NCI-H2029 treated with DMSO at 0.1 percent for 48 hours (cell line): Measurements from ENCODE around the gene EFCC1.

Experiments
- DNase-seq: peaks from one replicate; lab custom pipeline; 2025; lab: John Stamatoyannopoulos, UW

Gene EFCC1

GRCh38 chr3:129014793-129015345 is 13.8 kb downstream of the EFCC1 start:
- DNase-seq, result no peak

- DNase-seq, result no peak
Observed at GRCh38 chr3:129015388-129016105, 14.4 kb downstream of the EFCC1 start.

DNA sequence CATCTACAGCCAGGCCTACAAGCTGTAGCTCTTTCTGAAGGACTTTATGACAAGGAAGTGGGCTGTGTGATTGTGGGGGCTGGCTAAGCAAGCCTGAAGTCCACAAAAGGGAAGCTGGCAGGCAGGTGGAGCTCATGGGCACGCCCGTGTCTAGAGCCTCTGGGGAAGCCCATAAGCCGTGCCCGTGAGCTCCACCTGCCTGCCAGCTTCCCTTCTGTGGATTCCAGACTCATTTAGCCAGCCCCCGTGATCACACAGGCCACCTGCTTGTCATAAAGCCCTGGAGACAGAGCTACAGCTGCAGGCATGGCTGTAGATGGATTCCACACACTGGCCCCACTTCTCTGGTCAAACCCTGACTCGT is 15.2 kb downstream of the EFCC1 start:
- peak; percentile 48 for DNase-seq

- DNase-seq, result no peak
Observed at GRCh38 chr3:129016720-129017483, 15.8 kb downstream of the EFCC1 start.

DNA sequence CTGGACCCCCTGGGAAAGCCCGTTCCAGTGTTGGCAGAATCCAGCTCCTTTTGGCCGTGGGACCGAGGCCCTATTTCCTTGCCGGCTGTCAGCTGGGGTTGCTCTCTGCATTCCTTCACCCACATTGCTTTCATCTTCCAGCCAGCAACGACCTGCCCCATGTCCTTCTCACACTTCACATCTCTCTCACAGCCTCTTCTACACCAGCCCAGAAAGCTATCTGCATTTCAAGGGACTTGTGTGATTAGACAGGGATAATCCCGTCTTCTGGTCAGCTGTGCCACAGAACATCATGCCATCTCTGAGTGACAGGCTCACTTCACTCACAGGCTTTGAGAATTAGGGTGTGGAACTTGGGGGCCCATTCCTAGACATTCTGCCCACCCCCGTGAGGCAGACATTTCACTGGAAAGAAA is 16.4 kb downstream of the EFCC1 start:
- no peak for DNase-seq

GRCh38 chr3:129018271-129018670 is 17.2 kb downstream of the EFCC1 start:
- DNase-seq, result no peak

DNA sequence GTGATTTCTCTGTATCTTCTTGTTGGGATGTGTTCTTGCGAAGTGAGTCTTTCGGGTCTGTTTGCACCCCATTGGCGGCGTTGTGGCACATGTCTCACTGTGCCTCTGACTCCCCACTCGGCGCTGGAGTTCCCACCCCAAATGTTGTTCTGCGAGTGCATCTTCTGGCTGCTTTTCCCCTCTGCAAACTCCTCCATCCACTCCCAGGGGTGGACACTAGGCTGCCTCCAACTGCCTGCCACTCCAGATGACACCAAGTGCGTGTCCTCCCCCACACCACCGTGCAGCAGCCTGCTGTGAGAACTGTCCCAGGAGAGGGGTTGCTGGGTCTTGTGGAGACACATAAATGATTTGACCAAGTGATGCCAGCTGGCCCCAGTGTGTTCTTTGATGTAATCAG is 17.6 kb downstream of the EFCC1 start:
- DNase-seq, result no peak

DNA sequence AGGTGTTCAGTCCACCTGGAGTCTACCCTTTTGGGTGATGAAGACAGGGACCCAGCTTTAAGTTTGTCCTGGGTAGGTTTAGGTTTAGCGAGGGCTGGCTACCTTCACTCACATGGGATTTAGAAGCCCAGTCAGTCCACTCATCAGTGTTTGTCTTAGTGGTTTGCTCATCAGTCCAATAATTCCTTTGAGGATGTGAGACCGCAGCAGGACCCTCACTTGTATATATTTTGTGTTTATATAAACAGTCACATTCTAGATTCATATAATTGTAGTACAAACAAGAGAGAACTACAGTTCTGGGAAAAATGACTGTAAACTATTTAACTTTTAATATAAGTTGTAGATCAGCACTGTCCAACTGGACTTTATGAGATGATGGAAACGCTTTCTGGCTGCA is 18.2 kb downstream of the EFCC1 start:
- DNase-seq, result no peak

DNA sequence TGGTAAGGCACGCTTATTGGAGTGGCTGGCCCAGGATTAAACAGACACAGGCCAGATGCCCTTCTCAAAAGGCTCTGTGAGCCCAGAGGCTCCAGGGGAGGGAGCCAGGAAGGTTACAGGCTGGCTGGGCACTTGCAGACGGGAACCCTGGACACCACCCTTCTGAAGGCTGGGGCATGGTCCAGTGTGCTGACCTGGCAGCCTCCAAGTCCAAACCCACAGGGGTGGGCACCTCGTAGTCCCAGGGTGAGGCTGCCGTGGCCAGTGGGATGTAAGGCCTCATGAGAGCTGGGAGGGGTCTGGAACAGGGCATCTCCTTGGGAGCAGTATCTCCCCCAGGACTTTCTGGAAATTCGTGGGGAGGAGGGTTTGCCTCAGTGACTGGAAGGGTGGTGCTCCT is 19.6 kb downstream of the EFCC1 start:
- no peak for DNase-seq

- DNase-seq, result no peak
Observed at GRCh38 chr3:129021140-129021551, 20.0 kb downstream of the EFCC1 start.

- no peak for DNase-seq
Observed at GRCh38 chr3:129022114-129023007, 21.3 kb downstream of the EFCC1 start.

DNA sequence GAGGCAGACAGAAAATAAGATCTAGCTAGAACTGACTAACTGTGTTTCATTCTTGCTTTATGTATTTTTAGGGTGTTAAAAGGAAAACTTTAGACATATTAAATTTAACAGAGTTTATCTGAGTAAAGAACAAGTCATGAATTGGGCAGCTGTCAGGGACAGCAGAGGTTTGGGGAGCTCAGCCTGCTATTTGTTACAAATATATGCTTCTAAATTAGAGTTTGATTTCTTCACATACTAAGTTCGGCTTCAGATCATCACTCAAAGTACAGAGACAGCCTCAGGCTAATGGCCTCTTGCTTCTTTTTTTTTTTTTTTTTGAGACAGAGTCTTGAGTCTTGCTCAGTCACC is 21.9 kb downstream of the EFCC1 start:
- no peak for DNase-seq

- no peak for DNase-seq
Observed at GRCh38 chr3:129023909-129024308, 22.8 kb downstream of the EFCC1 start.

GRCh38 chr3:129025108-129025507 is 24.0 kb downstream of the EFCC1 start:
- DNase-seq, result no peak

DNA sequence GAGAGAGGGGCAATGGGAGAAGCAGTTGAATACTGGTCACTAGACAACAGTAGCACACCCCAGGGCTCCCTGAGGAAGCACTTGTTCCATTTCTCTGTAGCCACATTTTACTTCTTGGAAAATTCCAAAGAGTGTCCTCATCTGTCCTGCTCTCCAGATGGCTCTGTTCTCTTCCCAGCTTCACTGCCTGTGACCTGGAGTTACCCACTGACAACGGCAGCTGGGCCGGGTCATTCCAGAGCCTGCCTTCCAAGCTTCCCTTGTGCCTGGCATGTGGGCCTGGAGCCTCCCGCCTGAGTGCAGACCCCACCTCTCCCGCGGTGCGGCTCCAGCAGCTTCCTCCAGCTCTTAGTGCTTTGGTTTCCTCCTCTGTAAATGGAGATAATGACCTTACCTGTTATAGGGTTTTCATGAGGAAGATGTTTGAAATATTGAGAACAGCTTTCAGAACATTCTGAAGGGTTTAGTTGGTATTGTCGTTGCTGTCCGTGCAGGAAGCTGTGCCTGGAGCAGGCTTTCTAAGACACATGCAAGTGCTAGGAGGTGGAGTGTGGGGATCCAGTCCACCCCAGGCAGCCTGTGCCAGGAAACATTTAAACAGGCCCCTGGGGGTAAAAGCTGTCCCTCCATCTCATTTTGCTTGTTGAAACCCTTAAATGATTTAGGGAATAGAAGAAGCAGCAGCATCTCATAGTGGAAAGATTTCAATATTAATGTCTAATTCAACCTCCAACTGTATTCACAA is 24.8 kb downstream of the EFCC1 start:
- DNase-seq, result no peak

- DNase-seq, result peak; percentile 31
Observed at GRCh38 chr3:129026728-129027543, 25.8 kb downstream of the EFCC1 start.

- no peak for DNase-seq
Observed at GRCh38 chr3:129027544-129027880, 26.4 kb downstream of the EFCC1 start.

DNA sequence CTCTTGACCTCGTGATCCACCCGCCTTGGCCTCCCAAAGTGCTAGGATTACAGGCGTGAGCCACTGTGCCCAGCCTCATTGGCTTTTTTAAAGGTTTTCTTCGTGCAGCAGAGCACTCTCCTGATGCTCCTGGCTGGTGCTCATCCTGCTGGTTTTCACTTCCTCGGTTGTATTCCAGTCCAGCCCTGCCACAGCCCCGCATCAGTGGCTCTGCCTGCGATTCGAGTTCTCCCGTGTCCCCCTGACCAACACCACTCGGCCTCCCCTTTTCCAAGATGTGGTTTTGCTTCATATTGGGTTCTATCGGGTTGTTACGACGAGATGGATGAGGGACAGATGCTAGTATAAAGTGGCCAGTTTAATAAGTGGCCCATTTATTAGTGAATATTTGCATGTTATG is 27.8 kb downstream of the EFCC1 start:
- DNase-seq, result no peak

GRCh38 chr3:129030611-129031010 is 29.5 kb downstream of the EFCC1 start:
- no peak for DNase-seq

GRCh38 chr3:129031476-129032215 is 30.5 kb downstream of the EFCC1 start:
- DNase-seq, result no peak
